ENCODE results near the gene FGF6.
"Not testable (repeated sequence)": the region's sequence is repeated elsewhere in the genome, so short reads cannot be mapped to it uniquely, and the experiment has no call there.

Gene FGF6

DNA sequence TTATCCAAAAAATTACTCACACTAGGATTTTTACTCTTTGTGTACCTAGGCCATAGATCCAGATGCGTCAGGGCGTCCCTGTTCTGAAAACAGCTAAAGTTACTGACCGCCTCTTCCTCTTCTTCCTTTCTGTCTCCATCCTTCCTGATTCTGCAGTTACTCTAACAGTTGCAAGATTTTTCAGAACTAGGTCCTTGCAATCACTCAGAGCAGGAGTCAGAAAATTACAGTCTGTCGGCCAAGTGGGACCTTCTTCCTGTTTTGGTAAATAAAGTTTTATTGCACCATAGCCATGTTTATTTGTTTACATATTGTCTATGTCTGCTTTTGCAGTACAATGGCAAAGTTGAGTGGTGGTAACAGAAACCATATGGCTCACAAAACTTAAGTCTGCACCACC is 25.6 kb upstream of the FGF6 start:
- 94 to 100% methylated on average over 3 of the region's 4 CpGs for whole genome bisulfite sequencing, 2 experiments (ENCODE audit: insufficient coverage in 2 of 2)
- no peak overlapping the region for H3K4me3 ChIP-seq (ENCODE audit: extremely low read depth, insufficient read depth, low read length, poor library complexity, severe bottlenecking)
- H3K27ac ChIP-seq (ENCODE audit: low read depth, low read length, severe bottlenecking): no peak overlapping the region
- H3K4me1 ChIP-seq (ENCODE audit: control insufficient read depth, insufficient read depth, low read length, poor library complexity, severe bottlenecking): no peaks in the 10 kb centered on the region
- H3K9me3 ChIP-seq (ENCODE audit: control insufficient read depth, low read length): no peaks in the 10 kb centered on the region
- H3K36me3 ChIP-seq (ENCODE audit: control insufficient read depth, insufficient read depth, low read length): no peaks in the 10 kb centered on the region

DNA sequence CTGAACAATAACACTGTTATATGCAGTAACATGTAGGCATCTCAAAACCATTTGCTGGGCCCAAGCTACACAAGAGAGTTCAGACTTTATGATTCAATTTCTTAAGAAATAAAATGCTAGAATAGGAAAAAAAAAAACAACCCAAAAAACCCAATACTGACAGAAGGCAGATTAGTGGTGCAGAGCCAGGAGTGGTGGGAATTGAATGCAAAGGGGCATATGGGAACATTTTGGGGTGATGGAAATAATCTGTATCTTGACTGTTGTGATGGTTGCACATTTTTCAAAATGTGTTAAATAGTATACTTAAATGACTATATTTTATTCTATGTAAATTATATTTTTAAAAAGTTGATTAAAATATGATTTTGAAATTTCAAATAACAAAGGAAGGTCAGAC is 23.4 kb upstream of the FGF6 start:
- Histone ChIP-seq H3K27ac (ENCODE audit: low read depth, low read length, severe bottlenecking) (no peak overlapping the region), H3K36me3 (ENCODE audit: control insufficient read depth, insufficient read depth, low read length) (no peaks in the 10 kb centered on the region), H3K4me3 (ENCODE audit: extremely low read depth, insufficient read depth, low read length, poor library complexity, severe bottlenecking) (no peak overlapping the region), H3K4me1 (ENCODE audit: control insufficient read depth, insufficient read depth, low read length, poor library complexity, severe bottlenecking) (no peaks in the 10 kb centered on the region), H3K9me3 (ENCODE audit: control insufficient read depth, low read length) (no peaks in the 10 kb centered on the region)

GRCh38 chr12:4460761-4461160 is 15.1 kb upstream of the FGF6 start:
- Histone ChIP-seq H3K4me1 (ENCODE audit: control insufficient read depth, insufficient read depth, low read length, poor library complexity, severe bottlenecking) (no peaks in the 10 kb centered on the region), H3K4me3 (ENCODE audit: extremely low read depth, insufficient read depth, low read length, poor library complexity, severe bottlenecking) (no peak overlapping the region), H3K27ac (ENCODE audit: low read depth, low read length, severe bottlenecking) (no peak overlapping the region), H3K36me3 (ENCODE audit: control insufficient read depth, insufficient read depth, low read length) (no peaks in the 10 kb centered on the region), H3K9me3 (ENCODE audit: control insufficient read depth, low read length) (no peaks in the 10 kb centered on the region)
- 90 to 100% methylated on average over 2 of the region's 4 CpGs for WGBS, 2 experiments (ENCODE audit: insufficient coverage in 2 of 2)

DNA sequence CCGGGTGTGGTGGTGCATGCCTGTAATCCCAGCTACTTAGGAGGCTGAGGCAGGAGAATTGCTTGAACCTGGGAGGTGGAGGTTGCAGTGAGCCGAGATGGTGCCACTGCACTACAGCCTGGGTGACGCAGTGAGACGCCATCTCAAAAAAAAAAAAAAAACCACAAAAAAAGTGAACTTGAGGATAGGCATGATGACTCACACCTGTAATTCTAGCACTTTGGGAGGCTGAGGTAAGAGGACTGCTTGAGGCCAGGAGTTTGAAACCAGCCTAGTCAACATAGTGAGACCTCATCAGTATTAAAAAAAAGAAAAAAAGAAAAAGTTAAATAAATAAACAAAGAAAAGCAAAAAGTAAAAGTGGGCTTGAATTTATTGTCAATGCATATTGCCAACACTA is 10.2 kb upstream of the FGF6 start:
- not testable (repeated sequence) for H3K9me3 ChIP-seq (ENCODE audit: control insufficient read depth, low read length); H3K4me1 ChIP-seq (ENCODE audit: control insufficient read depth, insufficient read depth, low read length, poor library complexity, severe bottlenecking); H3K27ac ChIP-seq (ENCODE audit: low read depth, low read length, severe bottlenecking); H3K4me3 ChIP-seq (ENCODE audit: extremely low read depth, insufficient read depth, low read length, poor library complexity, severe bottlenecking); H3K36me3 ChIP-seq (ENCODE audit: control insufficient read depth, insufficient read depth, low read length)
- WGBS, 2 experiments (ENCODE audit: insufficient coverage in 2 of 2): no CpG with 5 or more reads among the region's 4 CpGs

- no peaks in the 10 kb centered on the region for H3K36me3 ChIP-seq (ENCODE audit: control insufficient read depth, insufficient read depth, low read length)
- H3K9me3 ChIP-seq (ENCODE audit: control insufficient read depth, low read length): no peaks in the 10 kb centered on the region
- H3K4me3 ChIP-seq (ENCODE audit: extremely low read depth, insufficient read depth, low read length, poor library complexity, severe bottlenecking): no peak overlapping the region
- no peak overlapping the region for H3K27ac ChIP-seq (ENCODE audit: low read depth, low read length, severe bottlenecking)
- WGBS, 2 experiments (ENCODE audit: insufficient coverage in 2 of 2): 50 to 83% methylated on average over 1 to 2 of the region's 4 CpGs
- H3K4me1 ChIP-seq (ENCODE audit: control insufficient read depth, insufficient read depth, low read length, poor library complexity, severe bottlenecking): peaks cover 4% of the 10 kb centered on the region
These were observed 8.8 kb upstream of the FGF6 start for GRCh38 chr12:4454315-4454860.

DNA sequence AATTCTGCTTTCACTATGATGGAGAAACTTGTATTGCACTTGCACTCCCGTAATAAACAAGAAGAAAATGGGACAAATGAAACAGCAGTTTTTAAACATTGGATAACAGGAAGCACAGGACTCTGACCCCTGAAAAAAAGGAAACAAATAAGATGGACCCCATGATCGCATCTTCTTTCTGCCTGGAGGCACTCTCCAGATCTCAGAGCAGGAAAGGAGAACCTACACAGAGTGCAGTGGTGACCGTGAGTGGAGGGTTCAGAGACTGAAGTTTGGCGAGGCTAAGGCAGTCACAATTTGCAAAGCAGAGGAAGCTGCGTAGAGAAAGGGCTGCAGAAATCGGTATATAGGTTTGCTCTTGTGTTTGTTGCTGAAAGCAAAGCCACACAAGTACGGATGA is 6.1 kb upstream of the FGF6 start:
- 89 to 90% methylated on average over 7 of the region's 7 CpGs for WGBS, 2 experiments (ENCODE audit: insufficient coverage in 2 of 2)
- no peak overlapping the region for H3K27ac ChIP-seq (ENCODE audit: low read depth, low read length, severe bottlenecking)
- no peaks in the 10 kb centered on the region for H3K9me3 ChIP-seq (ENCODE audit: control insufficient read depth, low read length)
- H3K4me1 ChIP-seq (ENCODE audit: control insufficient read depth, insufficient read depth, low read length, poor library complexity, severe bottlenecking): peaks cover 4% of the 10 kb centered on the region
- H3K36me3 ChIP-seq (ENCODE audit: control insufficient read depth, insufficient read depth, low read length): no peaks in the 10 kb centered on the region
- no peak overlapping the region for H3K4me3 ChIP-seq (ENCODE audit: extremely low read depth, insufficient read depth, low read length, poor library complexity, severe bottlenecking)

DNA sequence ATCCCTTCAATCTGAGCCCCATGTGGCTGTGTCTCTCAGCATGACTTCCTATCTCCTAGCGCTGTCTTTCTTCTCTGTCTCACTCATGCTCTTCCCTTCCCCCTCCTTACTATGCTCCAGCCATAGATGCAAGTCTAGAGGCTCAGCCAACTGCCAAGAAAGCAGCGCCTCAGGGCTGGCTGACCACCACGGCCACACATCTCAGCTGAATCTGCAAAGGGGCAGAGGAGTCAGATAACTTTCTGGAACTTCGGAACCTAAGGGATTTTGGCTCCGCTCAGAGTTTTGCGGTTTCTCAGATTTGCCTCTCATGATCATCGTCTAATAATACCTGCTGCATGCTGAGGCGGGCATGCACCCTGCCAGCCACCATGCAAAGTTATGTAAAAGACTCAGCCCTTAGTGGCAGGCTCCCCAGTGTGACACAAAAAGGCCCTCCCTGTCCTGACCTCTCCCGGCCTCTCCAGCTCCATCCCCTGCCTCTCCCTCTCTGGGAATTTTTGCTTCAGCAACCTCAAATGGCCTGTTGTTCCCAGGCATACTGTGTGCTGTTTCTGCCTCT is 5.0 kb upstream of the FGF6 start:
- Histone ChIP-seq H3K27ac (ENCODE audit: low read depth, low read length, severe bottlenecking) (no peak overlapping the region), H3K9me3 (ENCODE audit: control insufficient read depth, low read length) (no peaks in the 10 kb centered on the region), H3K4me3 (ENCODE audit: extremely low read depth, insufficient read depth, low read length, poor library complexity, severe bottlenecking) (no peak overlapping the region), H3K36me3 (ENCODE audit: control insufficient read depth, insufficient read depth, low read length) (no peaks in the 10 kb centered on the region), H3K4me1 (ENCODE audit: control insufficient read depth, insufficient read depth, low read length, poor library complexity, severe bottlenecking) (peaks cover 4% of the 10 kb centered on the region)
- WGBS, 2 experiments (ENCODE audit: insufficient coverage in 2 of 2): 18 to 24% methylated on average over 9 of the region's 9 CpGs

GRCh38 chr12:4449851-4450221 is 4.2 kb upstream of the FGF6 start:
- Histone ChIP-seq H3K27ac (ENCODE audit: low read depth, low read length, severe bottlenecking) (no peak overlapping the region), H3K9me3 (ENCODE audit: control insufficient read depth, low read length) (no peaks in the 10 kb centered on the region), H3K4me3 (ENCODE audit: extremely low read depth, insufficient read depth, low read length, poor library complexity, severe bottlenecking) (no peak overlapping the region), H3K4me1 (ENCODE audit: control insufficient read depth, insufficient read depth, low read length, poor library complexity, severe bottlenecking) (peaks cover 4% of the 10 kb centered on the region), H3K36me3 (ENCODE audit: control insufficient read depth, insufficient read depth, low read length) (no peaks in the 10 kb centered on the region)
- 78 to 84% methylated on average over 4 of the region's 4 CpGs for WGBS, 2 experiments (ENCODE audit: insufficient coverage in 2 of 2)

DNA sequence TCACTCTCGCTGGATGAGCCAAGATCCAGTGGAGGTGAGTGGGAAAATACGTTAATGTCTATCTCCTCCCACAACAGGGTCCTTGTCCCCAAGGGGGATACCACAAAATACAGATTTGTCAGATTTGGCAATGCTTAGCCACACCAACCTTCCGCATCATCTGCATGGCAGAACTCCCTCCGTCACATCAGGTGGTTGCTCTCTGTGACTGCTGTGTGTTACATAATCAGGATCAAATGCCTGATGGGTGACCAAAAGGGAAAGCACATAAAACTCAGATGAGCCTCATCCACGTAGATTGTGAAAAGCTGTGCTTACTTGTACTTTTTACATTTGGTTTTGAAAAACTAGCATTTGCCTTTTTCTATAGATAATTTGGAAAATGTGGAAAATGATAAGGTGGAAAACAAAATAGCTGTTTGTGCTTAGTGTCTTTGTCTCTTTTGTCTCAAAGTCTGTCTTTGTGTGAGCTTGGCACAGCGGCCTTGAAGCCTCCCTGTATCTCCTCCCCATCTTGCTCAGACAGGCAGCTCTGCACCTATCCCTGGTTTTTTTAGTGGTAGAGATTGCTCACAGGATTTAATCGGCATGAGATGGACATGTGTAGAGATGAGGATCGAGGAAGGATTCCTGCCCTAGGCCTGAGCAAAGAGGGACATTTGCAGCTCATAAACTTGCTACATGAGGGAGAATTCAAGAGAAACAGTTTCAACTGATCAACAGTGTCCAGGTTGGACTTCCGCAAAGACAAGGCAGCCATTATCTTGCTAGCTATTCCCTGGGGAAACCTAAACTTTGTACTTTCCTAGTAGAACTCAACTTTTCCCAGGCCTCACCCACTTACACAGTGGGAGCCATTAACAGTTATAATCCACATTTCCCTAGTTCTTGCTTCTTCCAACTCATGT is 3.6 kb upstream of the FGF6 start:
- Histone ChIP-seq H3K9me3 (ENCODE audit: control insufficient read depth, low read length) (no peaks in the 10 kb centered on the region), H3K36me3 (ENCODE audit: control insufficient read depth, insufficient read depth, low read length) (no peaks in the 10 kb centered on the region), H3K4me1 (ENCODE audit: control insufficient read depth, insufficient read depth, low read length, poor library complexity, severe bottlenecking) (peaks cover 4% of the 10 kb centered on the region), H3K4me3 (ENCODE audit: extremely low read depth, insufficient read depth, low read length, poor library complexity, severe bottlenecking) (no peak overlapping the region), H3K27ac (ENCODE audit: low read depth, low read length, severe bottlenecking) (no peak overlapping the region)
- 88 to 95% methylated on average over 5 to 6 of the region's 9 CpGs for WGBS, 2 experiments (ENCODE audit: insufficient coverage in 2 of 2)

- Histone ChIP-seq H3K4me3 (ENCODE audit: extremely low read depth, insufficient read depth, low read length, poor library complexity, severe bottlenecking) (no peak overlapping the region), H3K4me1 (ENCODE audit: control insufficient read depth, insufficient read depth, low read length, poor library complexity, severe bottlenecking) (peaks cover 4% of the 10 kb centered on the region), H3K27ac (ENCODE audit: low read depth, low read length, severe bottlenecking) (no peak overlapping the region), H3K9me3 (ENCODE audit: control insufficient read depth, low read length) (no peaks in the 10 kb centered on the region), H3K36me3 (ENCODE audit: control insufficient read depth, insufficient read depth, low read length) (no peaks in the 10 kb centered on the region)
- 97% methylated on average over 3 to 6 of the region's 6 CpGs for WGBS, 2 experiments (ENCODE audit: insufficient coverage in 2 of 2)
These were observed 2.8 kb upstream of the FGF6 start for GRCh38 chr12:4448371-4448940.

- Histone ChIP-seq H3K4me1 (ENCODE audit: control insufficient read depth, insufficient read depth, low read length, poor library complexity, severe bottlenecking) (peaks cover 7% of the 10 kb centered on the region), H3K9me3 (ENCODE audit: control insufficient read depth, low read length) (no peaks in the 10 kb centered on the region), H3K4me3 (ENCODE audit: extremely low read depth, insufficient read depth, low read length, poor library complexity, severe bottlenecking) (no peak overlapping the region), H3K27ac (ENCODE audit: low read depth, low read length, severe bottlenecking) (no peak overlapping the region), H3K36me3 (ENCODE audit: control insufficient read depth, insufficient read depth, low read length) (no peaks in the 10 kb centered on the region)
- 96% methylated on average over 3 of the region's 3 CpGs for WGBS, 2 experiments (ENCODE audit: insufficient coverage in 2 of 2)
These were observed 1.5 kb upstream of the FGF6 start for GRCh38 chr12:4447151-4447550.
